HG03469 (cell line): ENCODE data around the gene SCEL.

ENCODE experiments used
- ATAC-seq: cut with Tn5 transposase; IDR thresholded peaks from one replicate; pipeline ENCODE4 v1.9.1; 2021; ENCODE audit warnings: mild to moderate bottlenecking, moderate library complexity, moderate number of reproducible peaks; ENCODE audit not compliant: unreplicated experiment

SCEL gene

GRCh38 chr13:77519808-77520207 is 15.7 kb upstream of the SCEL start:
- no peak for ATAC-seq

GRCh38 chr13:77521194-77521593 is 14.3 kb upstream of the SCEL start:
- no peak for ATAC-seq

GRCh38 chr13:77521595-77522367 is 13.7 kb upstream of the SCEL start:
- no peak for ATAC-seq

GRCh38 chr13:77522444-77522843 is 13.1 kb upstream of the SCEL start:
- ATAC-seq = no peak

- no peak for ATAC-seq
Observed at GRCh38 chr13:77523386-77523785, 12.1 kb upstream of the SCEL start.

- ATAC-seq = no peak
Observed at GRCh38 chr13:77523834-77524728, 11.4 kb upstream of the SCEL start.

GRCh38 chr13:77528414-77528813 is 7.1 kb upstream of the SCEL start:
- ATAC-seq = no peak

- peak; percentile 87 for ATAC-seq
Observed at GRCh38 chr13:77528834-77529500, 6.5 kb upstream of the SCEL start.

- no peak for ATAC-seq
Observed at GRCh38 chr13:77529501-77529840, 6.0 kb upstream of the SCEL start.

- no peak for ATAC-seq
Observed at GRCh38 chr13:77530875-77531274, 4.6 kb upstream of the SCEL start.

- no peak for ATAC-seq
Observed at GRCh38 chr13:77532983-77533382, 2.5 kb upstream of the SCEL start.

GRCh38 chr13:77533875-77534788 is 1.4 kb upstream of the SCEL start:
- no peak for ATAC-seq

- ATAC-seq = no peak
Observed at GRCh38 chr13:77536358-77536757, 852 bp downstream of the SCEL start.

GRCh38 chr13:77537289-77537919 is 1.9 kb downstream of the SCEL start:
- ATAC-seq = no peak

- no peak for ATAC-seq
Observed at GRCh38 chr13:77543711-77544110, 8.2 kb downstream of the SCEL start.

- ATAC-seq = no peak
Observed at GRCh38 chr13:77544355-77544754, 8.8 kb downstream of the SCEL start.

GRCh38 chr13:77544758-77545338 is 9.3 kb downstream of the SCEL start:
- ATAC-seq = peak; percentile 41

GRCh38 chr13:77545626-77546412 is 10.3 kb downstream of the SCEL start:
- no peak for ATAC-seq

- peak; percentile 42 for ATAC-seq
Observed at GRCh38 chr13:77548095-77548494, 12.6 kb downstream of the SCEL start.
